GM11168 (cell line): ENCODE results near the gene RBM15.

Experiments
- in situ Hi-C: fragments of 300-500 bp; cut with MboI; formaldehyde crosslinking; loops from one replicate; pipeline ENCODE4 v1.12.0; 2022; ENCODE audit warnings: low sequenced_read_pairs; ENCODE audit not compliant: unreplicated experiment

The RBM15 gene

DNA sequence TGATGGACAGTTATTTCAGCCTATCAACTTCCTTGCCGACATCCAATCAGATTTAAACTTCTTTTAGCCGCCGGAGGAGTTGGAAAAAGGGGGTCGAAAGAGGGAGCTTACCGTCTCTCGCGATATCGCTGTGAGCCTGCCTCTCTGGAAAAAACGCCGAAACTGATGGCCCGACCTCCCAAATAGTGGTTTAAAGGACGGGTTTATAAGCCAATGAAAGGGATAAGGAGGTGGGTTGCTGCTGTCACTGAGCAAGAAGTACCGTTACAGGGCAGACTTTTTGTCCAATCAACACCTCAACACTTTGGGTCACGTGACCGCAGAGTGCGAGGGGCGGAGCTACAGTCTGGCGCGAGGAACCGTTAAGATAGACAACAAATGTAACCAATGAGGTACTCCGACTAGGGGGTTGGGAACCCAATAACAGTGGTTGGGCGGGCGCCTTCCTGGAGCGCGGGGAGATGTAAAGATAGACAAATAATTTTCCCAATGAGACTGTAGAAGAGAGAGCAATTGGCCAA is at the start of gene RBM15:
Gene RBM15, plus strand, starts transcription at position 492 of the 521 bp plus-strand sequence. Its CDS starts 29 bp downstream, at position 521.
- in situ Hi-C loops = no loop called here

GRCh38 chr1:110291241-110292030 is 47.7 kb upstream of the RBM15 start:
- in situ Hi-C loops = no loop called here

DNA sequence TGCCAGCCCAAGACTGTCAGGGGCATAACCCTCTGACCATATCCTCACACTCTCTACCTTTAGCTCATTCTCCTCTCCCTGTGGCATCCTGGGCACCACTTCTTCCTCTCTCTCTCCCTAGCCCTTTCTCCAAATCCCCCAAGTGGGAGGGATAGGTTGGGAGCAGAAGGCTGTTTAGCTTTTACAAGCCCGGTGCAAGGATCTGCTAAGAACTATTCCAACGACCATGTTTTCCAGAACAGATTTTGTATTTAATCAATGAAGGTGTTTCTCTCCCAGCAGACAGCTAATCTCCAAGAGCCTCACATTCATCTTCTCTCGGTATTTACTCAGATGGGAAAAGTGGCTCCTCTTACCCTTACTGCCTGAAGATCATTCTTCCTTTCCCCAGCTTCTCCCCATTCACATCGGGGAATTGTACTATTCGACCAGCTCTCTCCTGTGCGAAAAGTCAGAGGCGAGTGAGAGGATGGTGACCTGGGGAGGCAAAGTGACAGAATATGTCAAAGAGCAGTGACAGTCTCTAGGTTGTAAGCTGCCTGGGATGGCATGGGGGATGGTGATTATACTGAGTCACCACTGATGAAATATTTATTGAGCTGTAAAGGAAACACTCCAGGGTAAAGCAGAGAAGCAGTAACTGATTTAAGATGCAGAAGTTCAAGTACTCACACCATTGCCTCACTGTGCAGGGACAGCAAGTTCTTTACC is 47.0 kb upstream of the RBM15 start:
- in situ Hi-C loops = no loop called here

- in situ Hi-C loops = no loop called here
Measured at GRCh38 chr1:110293601-110294104, 45.5 kb upstream of the RBM15 start.

DNA sequence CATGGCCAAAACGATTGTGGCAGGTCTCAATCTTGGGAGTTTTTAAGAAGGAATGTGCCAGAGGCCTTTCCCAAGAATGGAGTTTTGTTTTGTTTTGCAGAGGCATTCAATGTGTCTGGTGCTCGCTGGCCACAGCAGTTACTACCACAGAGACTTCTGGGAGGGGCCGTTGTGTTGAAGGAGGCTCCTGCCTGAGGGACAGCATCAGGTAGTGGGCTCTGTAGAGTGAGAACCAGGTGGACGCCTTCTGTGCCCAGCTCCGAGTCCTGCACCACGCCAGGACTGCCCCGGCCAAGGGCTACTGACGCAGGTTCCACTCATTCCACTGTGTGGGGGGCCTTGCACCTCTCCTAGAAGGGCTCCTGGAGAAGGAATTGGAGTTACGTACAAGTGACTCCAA is 44.9 kb upstream of the RBM15 start:
- in situ Hi-C loops = no loop called here

DNA sequence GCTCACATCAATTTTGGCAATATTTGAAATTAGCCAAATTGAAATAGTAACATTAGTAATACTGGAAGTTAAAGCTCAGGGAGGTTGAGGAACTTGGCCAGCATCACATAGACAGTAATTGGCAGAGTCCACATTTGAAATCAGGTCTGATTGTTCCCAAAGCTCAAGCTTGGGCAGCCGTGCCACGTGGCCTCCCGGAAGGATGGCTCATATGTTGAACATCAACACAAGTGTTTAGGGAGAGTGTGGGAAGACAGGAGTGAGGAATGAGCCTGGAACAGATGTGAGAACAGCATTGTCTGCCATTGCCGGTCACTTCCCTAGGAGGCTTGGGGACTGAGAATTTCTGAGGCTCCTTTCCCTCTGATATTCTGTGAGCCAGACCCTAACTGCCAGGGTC is 40.2 kb upstream of the RBM15 start:
- in situ Hi-C loops = no loop called here

DNA sequence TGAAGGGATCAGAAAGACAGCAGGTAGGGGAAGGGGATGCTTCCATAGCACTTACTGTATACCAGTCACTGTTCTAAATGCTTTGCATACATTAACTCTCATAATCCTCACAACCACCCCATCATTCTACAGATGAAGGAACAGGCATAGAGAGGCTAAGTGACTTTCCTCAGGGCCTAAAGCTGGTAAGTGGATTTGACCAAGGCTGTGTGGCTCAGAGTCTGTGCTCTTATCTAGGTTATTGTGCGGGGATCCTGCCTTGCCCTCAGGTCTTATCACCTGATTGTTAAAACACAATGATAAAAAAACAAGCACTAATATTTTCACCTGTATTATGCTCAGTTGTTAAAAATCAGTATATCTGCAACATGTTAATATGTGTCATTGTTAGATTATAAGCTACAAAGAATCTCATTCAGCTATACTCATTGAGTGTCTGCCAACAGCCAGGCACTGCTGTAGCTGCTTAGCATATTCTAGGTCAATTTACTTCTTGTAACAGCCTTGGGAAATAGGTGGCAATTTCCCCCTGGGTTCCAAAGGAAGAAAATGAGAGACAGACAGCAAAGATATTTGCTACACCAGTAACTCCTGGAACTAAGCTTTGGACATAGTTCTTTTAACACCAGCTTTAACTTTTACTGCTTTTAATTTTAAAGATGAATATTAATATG is 38.6 kb upstream of the RBM15 start:
- in situ Hi-C loops = no loop called here

DNA sequence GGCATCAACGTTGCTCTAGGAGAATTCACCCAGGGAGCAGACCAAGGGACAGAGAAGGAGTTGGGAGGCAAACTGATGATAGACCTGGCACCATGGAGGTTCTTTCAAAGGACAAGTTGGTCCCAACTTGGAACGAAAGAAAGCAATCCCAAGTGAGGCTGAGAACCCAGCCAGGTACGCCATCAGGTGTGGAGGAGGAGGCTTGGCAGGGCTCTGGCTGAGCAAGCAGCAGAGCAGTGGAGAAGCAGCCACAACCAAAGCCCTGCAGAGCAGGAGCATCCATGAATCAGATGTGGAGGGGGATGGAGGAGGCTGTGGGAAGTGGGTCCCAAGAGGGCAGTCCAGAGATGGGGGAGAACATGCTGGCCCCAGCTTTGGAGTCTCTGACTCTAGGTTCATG is 36.3 kb upstream of the RBM15 start:
- in situ Hi-C loops = no loop called here

DNA sequence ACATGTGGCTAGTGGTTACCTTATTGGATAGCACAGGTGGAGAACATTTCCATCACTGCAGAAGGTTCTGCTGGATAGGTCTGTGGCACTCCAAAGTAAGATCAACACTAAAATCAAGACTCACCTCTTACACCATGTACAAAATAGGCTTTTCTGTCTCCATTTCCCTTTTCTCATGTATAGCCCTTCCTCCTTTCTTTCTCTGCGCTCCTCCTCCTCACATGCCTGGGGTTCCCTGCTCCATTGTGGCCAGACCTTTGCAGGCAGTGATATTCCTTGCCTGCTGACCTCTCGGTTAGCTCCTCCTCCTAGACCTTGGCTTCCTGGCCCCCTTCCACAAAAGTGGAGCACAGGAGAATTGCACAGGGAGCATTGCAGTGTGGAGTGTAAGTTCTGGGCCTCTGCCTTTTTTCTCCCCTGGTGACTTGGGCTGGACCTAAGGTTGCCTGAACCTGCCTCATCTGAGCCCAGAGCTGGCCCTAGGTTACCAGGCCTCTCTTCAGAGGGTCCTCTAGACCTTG is 33.2 kb upstream of the RBM15 start:
- in situ Hi-C loops = loop anchor here (5.0 kb wide), 1 partner anchor 99 kb away; no protein-coding TSS in a partner anchor

- in situ Hi-C loops = loop anchor here (5.0 kb wide), 1 partner anchor 100 kb away; no protein-coding TSS in a partner anchor
Measured at GRCh38 chr1:110307239-110307974, 31.8 kb upstream of the RBM15 start.

- in situ Hi-C loops = loop anchor here (5.0 kb wide), 1 partner anchor 101 kb away; no protein-coding TSS in a partner anchor
Measured at GRCh38 chr1:110308247-110308646, 30.9 kb upstream of the RBM15 start.

DNA sequence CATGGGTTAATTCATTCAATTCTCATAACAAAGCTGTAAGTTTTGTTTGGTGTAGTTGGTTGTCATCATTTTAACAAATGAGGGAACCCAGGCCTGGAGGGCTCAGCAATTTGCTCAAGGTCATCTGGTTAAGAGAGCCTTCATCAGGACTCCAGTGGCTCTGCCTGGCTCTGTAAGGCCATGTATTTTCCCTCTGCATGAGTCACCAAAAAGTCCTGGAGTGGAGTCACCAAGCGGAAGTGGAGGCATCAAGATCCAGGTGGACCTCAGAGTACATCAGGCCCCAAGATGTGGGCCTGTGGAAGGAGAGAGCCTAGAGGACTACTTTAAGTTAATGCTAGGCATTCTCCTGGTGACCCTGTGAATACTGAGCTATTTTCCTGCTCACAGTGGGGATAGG is 30.0 kb upstream of the RBM15 start:
- in situ Hi-C loops = loop anchor here (5.0 kb wide), 1 partner anchor 102 kb away; no protein-coding TSS in a partner anchor

- in situ Hi-C loops = loop anchor here (5.0 kb wide), 1 partner anchor 102 kb away; no protein-coding TSS in a partner anchor
Measured at GRCh38 chr1:110309767-110310166, 29.4 kb upstream of the RBM15 start.

GRCh38 chr1:110310300-110310699 is 28.9 kb upstream of the RBM15 start:
- in situ Hi-C loops = no loop called here

GRCh38 chr1:110312188-110313121 is 26.7 kb upstream of the RBM15 start:
- in situ Hi-C loops = no loop called here

DNA sequence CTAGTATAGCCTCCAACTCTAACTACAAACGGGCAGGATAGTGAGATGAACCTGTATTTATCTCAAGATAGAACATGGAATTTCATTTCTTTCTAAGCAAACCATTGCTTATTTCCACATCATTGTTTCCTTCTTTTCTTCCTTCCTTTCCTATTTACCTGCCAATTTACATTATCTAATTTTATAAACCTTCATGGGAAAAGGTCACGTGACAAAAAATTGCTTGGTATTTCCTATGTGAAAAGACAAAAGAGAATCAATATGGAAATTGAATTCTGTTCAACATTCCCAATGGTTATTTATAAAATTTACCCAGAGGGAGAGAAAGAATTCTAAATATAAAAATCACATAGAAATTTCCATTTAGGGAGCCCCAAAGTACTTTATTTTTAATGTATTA is 22.4 kb upstream of the RBM15 start:
- in situ Hi-C loops = no loop called here

GRCh38 chr1:110318046-110318445 is 21.1 kb upstream of the RBM15 start:
- in situ Hi-C loops = no loop called here
